C4-2B (cell line): ENCODE data around the gene CD47.

Source experiments
- H3K27ac ChIP-seq: fragments of 450-650 bp; 2 replicates; pipeline ENCODE4 v1.5.1; 2017
- ZFX ChIP-seq: fragments of 450-650 bp; IDR thresholded peaks from 2 replicates; pipeline ENCODE4 v1.6.1; 2017
- TF ChIP-seq, protein P1 (sequence below): fragments of 450-650 bp; conservative IDR thresholded peaks from 2 replicates; pipeline ENCODE4 v1.5.1; 2017; ENCODE audit warnings: mild to moderate bottlenecking

Gene CD47

DNA sequence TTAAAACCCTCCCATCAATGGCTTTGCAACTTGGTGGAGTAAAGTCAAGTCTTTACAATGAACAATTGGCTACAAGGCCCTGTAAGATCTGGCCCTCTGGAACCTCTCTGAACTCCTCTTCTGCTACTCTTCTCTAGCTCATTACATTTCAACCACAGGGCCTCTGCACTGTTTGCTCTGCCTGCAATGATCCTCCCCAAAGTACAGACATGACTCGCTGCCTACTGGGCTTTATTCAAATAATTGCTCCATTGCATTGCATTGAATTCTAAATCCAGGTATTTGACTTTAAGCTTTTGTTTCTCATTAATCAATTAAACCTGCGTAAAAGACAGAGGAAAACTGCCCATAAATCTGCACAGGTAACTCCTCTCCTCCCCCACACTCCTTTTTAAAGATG is 96.7 kb downstream of the CD47 start:
- H3K27ac ChIP-seq = no peak overlapping the region
- no peak for TF ChIP-seq ZFX

DNA sequence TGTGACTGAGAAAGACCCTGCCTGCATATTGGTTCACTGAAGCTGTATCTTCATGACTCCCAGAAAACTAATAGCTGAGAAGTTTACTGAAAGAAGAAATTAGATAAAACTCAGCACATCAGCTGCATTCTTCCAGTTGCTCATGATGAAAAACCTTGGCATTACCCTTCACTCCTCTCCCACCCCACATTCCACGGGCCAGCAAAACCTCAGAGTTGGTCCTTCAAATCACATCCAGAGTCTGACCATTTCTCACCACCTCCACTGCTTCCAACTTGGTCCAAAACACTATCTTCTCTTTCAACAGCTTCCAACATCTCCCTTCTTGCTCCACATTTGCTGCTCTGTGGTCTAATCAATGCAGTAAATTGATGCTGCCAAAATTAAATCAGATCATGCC is 97.1 kb downstream of the CD47 start:
- TF ChIP-seq ZFX = no peak
- TF ChIP-seq, protein P1, sequence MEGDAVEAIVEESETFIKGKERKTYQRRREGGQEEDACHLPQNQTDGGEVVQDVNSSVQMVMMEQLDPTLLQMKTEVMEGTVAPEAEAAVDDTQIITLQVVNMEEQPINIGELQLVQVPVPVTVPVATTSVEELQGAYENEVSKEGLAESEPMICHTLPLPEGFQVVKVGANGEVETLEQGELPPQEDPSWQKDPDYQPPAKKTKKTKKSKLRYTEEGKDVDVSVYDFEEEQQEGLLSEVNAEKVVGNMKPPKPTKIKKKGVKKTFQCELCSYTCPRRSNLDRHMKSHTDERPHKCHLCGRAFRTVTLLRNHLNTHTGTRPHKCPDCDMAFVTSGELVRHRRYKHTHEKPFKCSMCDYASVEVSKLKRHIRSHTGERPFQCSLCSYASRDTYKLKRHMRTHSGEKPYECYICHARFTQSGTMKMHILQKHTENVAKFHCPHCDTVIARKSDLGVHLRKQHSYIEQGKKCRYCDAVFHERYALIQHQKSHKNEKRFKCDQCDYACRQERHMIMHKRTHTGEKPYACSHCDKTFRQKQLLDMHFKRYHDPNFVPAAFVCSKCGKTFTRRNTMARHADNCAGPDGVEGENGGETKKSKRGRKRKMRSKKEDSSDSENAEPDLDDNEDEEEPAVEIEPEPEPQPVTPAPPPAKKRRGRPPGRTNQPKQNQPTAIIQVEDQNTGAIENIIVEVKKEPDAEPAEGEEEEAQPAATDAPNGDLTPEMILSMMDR = no peak
- H3K27ac ChIP-seq = no peak overlapping the region
